ENCODE measurements around the gene EIF2D. TPM values are rescaled to one million over a fixed set of nuclear protein-coding genes. Genes with fewer than 3 reads are reported as not detected.

EIF2D gene
- total RNA-seq, result 100 to 1,000 TPM; 112 to 113 TPM

- Mint-ChIP-seq H3K4me3 (peak within 1 kb of the TSS; percentile 96), H3K4me1 (peaks cover 38% of the 10 kb centered on the region), H3K27ac (peak within 1 kb of the TSS; percentile 92), H3K9me3 (no peaks in the 10 kb centered on the region), H3K27me3 (no peaks in the 10 kb centered on the region), H3K36me3 (peaks cover 44% of the 10 kb centered on the region)
- peak; percentile 96 for DNase-seq
These were observed at the start of gene EIF2D for GRCh38 chr1:206612129-206612876. EIF2D (minus strand) TSS chr1:206612465; CDS start chr1:206612342, 123 bp downstream.

- no peak overlapping the region for H3K27ac Mint-ChIP-seq
These were observed 49.0 kb upstream of the EIF2D start for GRCh38 chr1:206661161-206661820.

GRCh38 chr1:206660136-206660535 lies 47.9 kb upstream of the EIF2D start:
- no peak for DNase-seq
- peaks cover 34% of the 10 kb centered on the region for H3K4me1 Mint-ChIP-seq
- no peak overlapping the region for H3K4me3 Mint-ChIP-seq
- no peaks in the 10 kb centered on the region for H3K36me3 Mint-ChIP-seq
- no peaks in the 10 kb centered on the region for H3K9me3 Mint-ChIP-seq
- peaks cover 75% of the 10 kb centered on the region for H3K27me3 Mint-ChIP-seq
- H3K27ac Mint-ChIP-seq, result no peak overlapping the region

More at GRCh38 chr1:206661161-206661820, 49.0 kb upstream of the EIF2D start:
- H3K4me3 Mint-ChIP-seq, result no peak overlapping the region
- H3K4me1 Mint-ChIP-seq, result peaks cover 34% of the 10 kb centered on the region
- peaks cover 82% of the 10 kb centered on the region for H3K27me3 Mint-ChIP-seq
- H3K36me3 Mint-ChIP-seq, result no peaks in the 10 kb centered on the region
- H3K9me3 Mint-ChIP-seq, result no peaks in the 10 kb centered on the region
- DNase-seq, result no peak

- H3K9me3 Mint-ChIP-seq, result no peaks in the 10 kb centered on the region
- no peak overlapping the region for H3K27ac Mint-ChIP-seq
- no peak overlapping the region for H3K4me3 Mint-ChIP-seq
- H3K4me1 Mint-ChIP-seq, result peaks cover 31% of the 10 kb centered on the region
- H3K36me3 Mint-ChIP-seq, result no peaks in the 10 kb centered on the region
- H3K27me3 Mint-ChIP-seq, result peaks cover 66% of the 10 kb centered on the region
- DNase-seq, result no peak
These were observed 46.7 kb upstream of the EIF2D start for GRCh38 chr1:206658981-206659273.

GRCh38 chr1:206658264-206658980 lies 46.2 kb upstream of the EIF2D start:
- peak overlapping the region; percentile 44 for H3K27ac Mint-ChIP-seq
- H3K4me1 Mint-ChIP-seq, result peaks cover 27% of the 10 kb centered on the region
- H3K36me3 Mint-ChIP-seq, result no peaks in the 10 kb centered on the region
- H3K9me3 Mint-ChIP-seq, result no peaks in the 10 kb centered on the region
- DNase-seq, result peak; percentile 61
- peaks cover 62% of the 10 kb centered on the region for H3K27me3 Mint-ChIP-seq
- H3K4me3 Mint-ChIP-seq, result no peak overlapping the region

- DNase-seq, result no peak
- H3K4me3 Mint-ChIP-seq, result no peak overlapping the region
- H3K9me3 Mint-ChIP-seq, result no peaks in the 10 kb centered on the region
- no peaks in the 10 kb centered on the region for H3K36me3 Mint-ChIP-seq
- H3K4me1 Mint-ChIP-seq, result peaks cover 21% of the 10 kb centered on the region
- H3K27ac Mint-ChIP-seq, result no peak overlapping the region
- H3K27me3 Mint-ChIP-seq, result peaks cover 55% of the 10 kb centered on the region
These were observed 45.5 kb upstream of the EIF2D start for GRCh38 chr1:206657751-206658150.

GRCh38 chr1:206656936-206657335 lies 44.7 kb upstream of the EIF2D start:
- no peak for DNase-seq
- H3K27ac Mint-ChIP-seq, result no peak overlapping the region
- H3K27me3 Mint-ChIP-seq, result peaks cover 52% of the 10 kb centered on the region
- peaks cover 12% of the 10 kb centered on the region for H3K4me1 Mint-ChIP-seq
- no peaks in the 10 kb centered on the region for H3K9me3 Mint-ChIP-seq
- H3K36me3 Mint-ChIP-seq, result no peaks in the 10 kb centered on the region
- H3K4me3 Mint-ChIP-seq, result no peak overlapping the region

GRCh38 chr1:206655471-206655882 lies 43.2 kb upstream of the EIF2D start:
- Mint-ChIP-seq H3K27me3 (peaks cover 43% of the 10 kb centered on the region), H3K27ac (no peak overlapping the region), H3K4me3 (no peak overlapping the region), H3K4me1 (peaks cover 12% of the 10 kb centered on the region), H3K9me3 (no peaks in the 10 kb centered on the region), H3K36me3 (no peaks in the 10 kb centered on the region)
- DNase-seq, result no peak

- no peaks in the 10 kb centered on the region for H3K9me3 Mint-ChIP-seq
- H3K36me3 Mint-ChIP-seq, result no peaks in the 10 kb centered on the region
- peaks cover 36% of the 10 kb centered on the region for H3K27me3 Mint-ChIP-seq
- no peak overlapping the region for H3K27ac Mint-ChIP-seq
- no peak overlapping the region for H3K4me3 Mint-ChIP-seq
- DNase-seq, result no peak
- peaks cover 12% of the 10 kb centered on the region for H3K4me1 Mint-ChIP-seq
These were observed 42.6 kb upstream of the EIF2D start for GRCh38 chr1:206654828-206655227.

- Mint-ChIP-seq H3K4me3 (no peak overlapping the region), H3K27me3 (peaks cover 29% of the 10 kb centered on the region), H3K36me3 (no peaks in the 10 kb centered on the region), H3K9me3 (no peaks in the 10 kb centered on the region), H3K27ac (no peak overlapping the region), H3K4me1 (peaks cover 12% of the 10 kb centered on the region)
- no peak for DNase-seq
These were observed 41.6 kb upstream of the EIF2D start for GRCh38 chr1:206653715-206654459.

GRCh38 chr1:206651958-206652890 lies 40.0 kb upstream of the EIF2D start:
- Mint-ChIP-seq H3K36me3 (peaks cover 9% of the 10 kb centered on the region), H3K27me3 (peaks cover 13% of the 10 kb centered on the region), H3K9me3 (no peaks in the 10 kb centered on the region), H3K4me3 (no peak overlapping the region), H3K27ac (no peak overlapping the region), H3K4me1 (peaks cover under 1% of the 10 kb centered on the region)
- DNase-seq, result no peak

GRCh38 chr1:206651014-206651413 lies 38.7 kb upstream of the EIF2D start:
- DNase-seq, result no peak
- Mint-ChIP-seq H3K4me1 (no peaks in the 10 kb centered on the region), H3K36me3 (peaks cover 13% of the 10 kb centered on the region), H3K9me3 (no peaks in the 10 kb centered on the region), H3K27me3 (peaks cover under 1% of the 10 kb centered on the region), H3K27ac (no peak overlapping the region), H3K4me3 (no peak overlapping the region)

- Mint-ChIP-seq H3K4me1 (no peaks in the 10 kb centered on the region), H3K4me3 (no peak overlapping the region), H3K27me3 (no peaks in the 10 kb centered on the region), H3K9me3 (no peaks in the 10 kb centered on the region), H3K27ac (no peak overlapping the region), H3K36me3 (peaks cover 13% of the 10 kb centered on the region)
- DNase-seq, result no peak
These were observed 37.1 kb upstream of the EIF2D start for GRCh38 chr1:206649261-206649921.

GRCh38 chr1:206647224-206647623 lies 35.0 kb upstream of the EIF2D start:
- H3K9me3 Mint-ChIP-seq, result no peaks in the 10 kb centered on the region
- H3K4me1 Mint-ChIP-seq, result no peaks in the 10 kb centered on the region
- no peak overlapping the region for H3K27ac Mint-ChIP-seq
- H3K27me3 Mint-ChIP-seq, result no peaks in the 10 kb centered on the region
- no peak overlapping the region for H3K4me3 Mint-ChIP-seq
- DNase-seq, result no peak
- H3K36me3 Mint-ChIP-seq, result peaks cover 13% of the 10 kb centered on the region

All from activated naive CD8-positive, alpha-beta T cell treated with anti-CD3 and anti-CD28 coated beads for 36 hours (primary cell).